Astrocyte of the cerebellum (primary cell): ENCODE data around the gene ZNF583.

Experiments used
- DNase-seq: peaks from one replicate; pipeline ENCODE4 v3.0.0-alpha.2; 2011; ENCODE audit warnings: low read depth
- H3K4me3 ChIP-seq: 2 replicates; pipeline ENCODE4 v1.5.1; 2011; ENCODE audit warnings: mild to moderate bottlenecking, low read depth, low read length, moderate library complexity
- in situ Hi-C: cut with HindIII; loops from 2 replicates; pipeline ENCODE4 v1.10.0; 2017; ENCODE audit warnings: low sequenced_read_pairs
- TF ChIP-seq, protein P1 (sequence below): IDR thresholded peaks from 2 replicates; pipeline ENCODE4 v1.5.1; 2012; ENCODE audit warnings: low read length, low read depth, moderate library complexity, mild to moderate bottlenecking; ENCODE audit errors: missing control alignments

ZNF583 gene

DNA sequence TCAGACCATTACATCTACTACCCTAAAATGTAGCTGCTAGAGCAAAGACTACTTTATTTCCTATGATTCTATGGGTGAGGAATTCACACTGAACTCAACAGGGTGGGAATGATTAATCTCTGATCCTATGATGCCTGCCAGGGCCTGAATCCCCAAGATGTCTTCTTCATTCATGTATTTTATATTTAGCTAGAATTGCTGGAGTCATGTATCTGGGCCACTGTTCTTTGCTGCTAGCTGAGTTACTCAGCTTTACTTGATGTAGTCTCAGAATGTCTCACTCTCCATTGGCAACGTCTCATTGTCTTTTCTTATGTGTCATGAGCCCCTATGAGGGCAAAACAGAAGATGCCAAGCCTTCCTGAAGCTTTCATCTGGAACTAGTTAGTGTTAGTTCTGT lies 31.9 kb upstream of the ZNF583 start:
- in situ Hi-C loops, result no loop called here
- TF ChIP-seq, protein P1, sequence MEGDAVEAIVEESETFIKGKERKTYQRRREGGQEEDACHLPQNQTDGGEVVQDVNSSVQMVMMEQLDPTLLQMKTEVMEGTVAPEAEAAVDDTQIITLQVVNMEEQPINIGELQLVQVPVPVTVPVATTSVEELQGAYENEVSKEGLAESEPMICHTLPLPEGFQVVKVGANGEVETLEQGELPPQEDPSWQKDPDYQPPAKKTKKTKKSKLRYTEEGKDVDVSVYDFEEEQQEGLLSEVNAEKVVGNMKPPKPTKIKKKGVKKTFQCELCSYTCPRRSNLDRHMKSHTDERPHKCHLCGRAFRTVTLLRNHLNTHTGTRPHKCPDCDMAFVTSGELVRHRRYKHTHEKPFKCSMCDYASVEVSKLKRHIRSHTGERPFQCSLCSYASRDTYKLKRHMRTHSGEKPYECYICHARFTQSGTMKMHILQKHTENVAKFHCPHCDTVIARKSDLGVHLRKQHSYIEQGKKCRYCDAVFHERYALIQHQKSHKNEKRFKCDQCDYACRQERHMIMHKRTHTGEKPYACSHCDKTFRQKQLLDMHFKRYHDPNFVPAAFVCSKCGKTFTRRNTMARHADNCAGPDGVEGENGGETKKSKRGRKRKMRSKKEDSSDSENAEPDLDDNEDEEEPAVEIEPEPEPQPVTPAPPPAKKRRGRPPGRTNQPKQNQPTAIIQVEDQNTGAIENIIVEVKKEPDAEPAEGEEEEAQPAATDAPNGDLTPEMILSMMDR, result no peak

DNA sequence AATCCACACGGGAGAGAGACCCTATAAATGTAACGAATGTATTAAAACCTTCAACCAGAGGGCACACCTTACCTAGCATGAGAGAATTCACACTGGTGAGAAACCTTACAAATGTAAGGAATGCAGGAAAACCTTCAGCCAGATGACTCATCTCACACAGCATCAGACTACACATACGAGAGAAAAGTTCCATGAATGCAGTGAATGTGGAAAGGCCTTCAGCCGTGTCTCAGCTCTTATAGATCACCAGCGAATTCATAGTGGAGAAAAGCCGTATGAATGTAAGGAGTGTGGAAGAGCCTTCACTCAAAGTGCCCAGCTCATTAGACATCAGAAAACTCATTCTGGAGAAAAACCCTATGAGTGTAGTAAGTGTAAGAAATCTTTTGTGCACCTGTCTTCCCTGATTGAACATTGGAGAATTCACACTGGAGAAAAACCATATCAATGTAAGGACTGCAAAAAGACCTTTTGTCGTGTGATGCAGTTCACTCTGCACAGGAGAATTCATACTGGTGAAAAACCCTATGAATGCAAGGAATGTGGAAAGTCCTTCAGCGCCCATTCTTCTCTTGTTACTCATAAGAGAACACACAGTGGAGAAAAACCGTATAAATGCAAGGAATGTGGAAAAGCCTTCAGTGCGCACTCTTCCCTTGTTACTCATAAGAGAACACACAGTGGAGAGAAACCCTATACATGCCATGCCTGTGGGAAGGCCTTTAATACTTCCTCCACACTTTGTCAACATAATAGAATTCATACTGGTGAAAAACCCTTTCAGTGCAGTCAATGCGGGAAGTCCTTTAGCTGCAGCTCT lies 26.8 kb upstream of the ZNF583 start:
- in situ Hi-C loops, result no loop called here
- DNase-seq, result no peak
- no peak overlapping the region for H3K4me3 ChIP-seq
- TF ChIP-seq, protein P1, result no peak

More for the DNA sequence above, 31.9 kb upstream of the ZNF583 start:
- DNase-seq, result no peak
- H3K4me3 ChIP-seq, result no peak overlapping the region

DNA sequence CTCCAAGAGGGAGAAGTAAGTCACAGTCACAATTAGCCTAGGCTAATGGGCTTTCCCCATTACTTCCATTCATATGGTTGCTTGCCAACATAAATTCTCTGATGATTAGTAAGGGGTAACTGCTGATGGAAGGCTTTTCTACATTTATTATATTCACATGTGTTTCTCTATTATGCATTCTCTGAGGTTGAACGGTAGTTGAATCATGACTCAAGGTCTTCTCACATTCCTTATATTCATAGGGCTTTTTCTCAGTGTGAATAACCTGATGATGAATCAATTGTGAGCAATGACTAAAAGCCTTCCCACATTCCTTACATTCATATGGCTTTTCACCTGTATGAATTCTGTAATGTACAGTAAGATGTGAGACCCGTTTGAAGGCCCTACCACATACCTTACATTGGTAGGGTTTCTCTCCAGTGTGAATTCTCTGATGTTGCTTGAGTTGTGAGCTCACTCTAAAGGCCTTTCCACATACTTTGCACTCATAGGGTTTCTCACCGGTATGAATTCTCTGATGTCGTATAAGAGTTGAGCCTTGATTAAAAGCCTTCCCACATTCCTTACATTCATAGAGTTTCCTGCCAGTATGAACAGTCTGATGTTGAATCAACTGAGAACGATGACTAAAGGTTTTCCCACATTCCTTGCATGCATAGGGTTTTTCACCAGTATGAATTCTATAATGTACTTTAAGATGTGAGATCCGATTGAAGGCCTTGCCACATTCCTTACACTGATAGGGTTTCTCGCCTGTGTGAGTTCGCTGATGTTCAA lies 20.1 kb upstream of the ZNF583 start:
- in situ Hi-C loops, result no loop called here
- no peak for DNase-seq
- TF ChIP-seq, protein P1, result no peak

DNA sequence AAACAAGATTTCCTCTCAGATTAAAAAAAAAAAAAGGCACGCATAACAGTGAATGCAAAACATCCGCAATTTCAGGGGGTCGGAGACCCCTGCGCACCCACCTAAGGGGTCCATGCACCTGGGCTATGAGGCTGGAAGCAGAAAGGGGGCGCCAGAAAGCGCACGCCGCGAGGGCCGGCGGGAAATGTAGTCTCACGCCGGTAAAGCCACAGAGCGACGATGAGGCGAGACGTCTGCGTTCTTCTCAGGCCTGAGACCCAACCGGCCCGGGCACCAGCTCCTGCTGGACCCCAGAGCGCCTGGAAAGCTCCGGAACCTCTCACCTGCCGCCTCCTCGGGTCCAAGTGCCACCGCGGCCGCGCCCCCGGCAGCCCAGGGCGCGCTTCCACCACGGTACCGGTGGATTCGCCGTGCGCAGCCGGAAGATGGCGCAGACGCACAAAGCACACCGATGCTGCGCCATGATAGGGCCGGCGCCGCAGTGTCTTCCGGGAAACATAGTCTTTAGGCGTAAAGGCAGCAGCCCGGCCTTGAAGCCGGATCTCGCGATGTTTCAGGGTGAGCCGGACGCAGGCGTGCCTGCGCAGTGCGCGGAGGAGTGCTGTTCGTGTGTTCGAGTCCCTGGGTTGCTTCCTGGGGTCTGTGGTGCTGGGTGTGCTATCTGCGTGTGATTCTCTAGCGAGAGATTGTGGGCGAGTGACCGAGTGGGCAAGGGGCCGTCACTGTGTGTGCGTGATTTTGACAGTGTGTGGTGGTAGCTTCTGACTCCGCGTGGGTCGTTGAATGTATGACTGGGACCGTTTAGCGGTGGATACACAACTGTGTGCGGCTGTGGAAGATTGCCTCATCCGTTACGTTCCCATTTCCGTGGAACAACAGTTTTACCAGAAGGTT lies 10.8 kb upstream of the ZNF583 start, which contains the start of gene ZNF582:
Gene ZNF582 (minus strand): TSS at position 416 of the 894 bp plus-strand sequence. CDS start 1,782 bp downstream, outside the sequence.
- TF ChIP-seq, protein P1, result peak; percentile 81
- peak; percentile 89 for DNase-seq
- in situ Hi-C loops, result no loop called here
- H3K4me3 ChIP-seq, result peak within 1 kb of the TSS; percentile 68

More for the DNA sequence above, 20.1 kb upstream of the ZNF583 start:
- no peak overlapping the region for H3K4me3 ChIP-seq

DNA sequence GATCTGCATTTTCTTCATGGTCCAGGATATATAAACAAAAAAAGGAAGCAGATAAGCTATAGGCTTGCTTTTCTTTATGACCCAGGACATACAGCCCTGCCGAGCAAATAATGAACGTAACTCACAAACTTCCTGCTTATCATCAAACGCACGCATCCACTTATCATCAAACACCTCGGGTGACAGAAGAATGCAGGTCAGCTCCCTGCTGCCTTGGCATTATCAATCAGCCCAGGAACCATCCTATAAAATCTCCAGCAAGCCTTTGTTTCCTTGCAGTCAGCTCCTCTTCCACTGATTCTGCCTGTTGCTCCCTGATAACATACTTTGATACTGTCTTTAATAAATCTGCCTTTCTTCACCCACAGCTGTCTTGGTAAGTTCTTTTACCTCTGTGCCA lies 5.3 kb upstream of the ZNF583 start:
- no peak for DNase-seq
- TF ChIP-seq, protein P1, result no peak
- H3K4me3 ChIP-seq, result no peak overlapping the region
- in situ Hi-C loops, result no loop called here

DNA sequence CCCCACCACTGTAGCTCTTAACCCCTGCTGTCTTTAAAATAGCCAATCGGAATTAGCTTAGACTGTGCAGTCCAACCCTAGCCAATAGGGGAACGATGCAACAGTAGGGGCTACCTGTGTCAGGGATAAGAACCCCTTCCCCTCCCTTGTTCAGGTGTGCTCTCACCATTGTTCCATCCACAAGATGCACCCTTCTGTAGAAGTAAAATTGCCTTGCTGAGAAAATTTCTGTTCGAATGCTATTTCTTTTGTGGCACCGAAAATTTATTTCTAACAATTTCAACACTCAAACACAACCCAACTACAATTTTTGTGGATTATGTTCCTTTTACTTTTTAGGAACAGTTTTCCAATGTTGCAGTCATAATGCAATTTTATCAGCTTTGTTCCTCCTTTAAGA lies 3.6 kb upstream of the ZNF583 start:
- in situ Hi-C loops, result no loop called here
- TF ChIP-seq, protein P1, result no peak
- DNase-seq, result no peak
- H3K4me3 ChIP-seq, result no peak overlapping the region
